ENCODE measurements around the gene TMEM38A.

GRCh38 chr19:16628984-16629691 is 31.8 kb upstream of the TMEM38A start:
- no peak for TF ChIP-seq CTCF (conservative IDR thresholded peaks at IDR 0.05 in 1 of 2, IDR thresholded peaks at IDR 0.05 in 1 of 2; ENCODE audit: low read depth in 1 of 2, low read length in 2 of 2)
- no peak for TF ChIP-seq EZH2 (IDR thresholded peaks at IDR 0.05; ENCODE audit: low read length, missing control alignments)
